Sigmoid colon (tissue), 4 donors: ENCODE results near the gene PIP5K1C.

Source experiments
- CTCF ChIP-seq, 4 experiments: fragments of 450-650 bp in 3 of 4; fragments of 200-600 bp in 1 of 4; IDR thresholded peaks; one replicate each; pipeline ENCODE4 v1.5.1; 2016 to 2019; ENCODE audit warnings: antibody characterized with exemption in 4 of 4, mild to moderate bottlenecking in 3 of 4, moderate library complexity in 2 of 4
- EP300 ChIP-seq, 4 donors: sonication (generic); formaldehyde crosslinking; IDR thresholded peaks; one replicate each; pipeline ENCODE4 v1.6.1; 2017; ENCODE audit warnings: antibody characterized with exemption in 4 of 4
- POLR2A ChIP-seq, 2 donors: fragments of 450-650 bp; IDR thresholded peaks; one replicate each; pipeline ENCODE4 v1.6.1; 2016; ENCODE audit warnings: antibody characterized with exemption in 2 of 2, mild to moderate bottlenecking in 2 of 2, moderate library complexity in 2 of 2
- POLR2AphosphoS5 ChIP-seq, 4 donors: sonication (generic); formaldehyde crosslinking; IDR thresholded peaks; one replicate each; pipeline ENCODE4 v1.6.1; 2017; ENCODE audit warnings: antibody characterized with exemption in 4 of 4

GRCh38 chr19:3610745-3611717, 89.2 kb downstream of the PIP5K1C start:
- TF ChIP-seq POLR2A (IDR thresholded peaks at IDR 0.05) (no peak), EP300 (IDR thresholded peaks at IDR 0.05) (no peak), CTCF (IDR thresholded peaks at IDR 0.05) (no peak), POLR2AphosphoS5 (IDR thresholded peaks at IDR 0.05) (no peak)
